A673 (cell line): Measurements from ENCODE around the gene DNAI1.

Source experiments
- CTCF ChIP-seq: fragments of 300-800, 200-600 bp; sonication (generic); conservative IDR thresholded peaks from 2 replicates; pipeline ENCODE4 v1.5.1; 2017; ENCODE audit warnings: low read depth, mild to moderate bottlenecking, antibody characterized with exemption, low read length, moderate library complexity, mixed read lengths
- EZH2 ChIP-seq: fragments of 200-600 bp; sonication (generic); IDR thresholded peaks from 2 replicates; pipeline ENCODE4 v1.6.1; 2017; ENCODE audit warnings: borderline replicate concordance, low read depth, mild to moderate bottlenecking, mixed read lengths, antibody characterized with exemption, low read length; ENCODE audit not compliant: poor library complexity, severe bottlenecking

GRCh38 chr9:34459356-34459755 lies 751 bp downstream of the DNAI1 start:
- TF ChIP-seq CTCF (no peak), EZH2 (no peak)
